ENCODE results near the gene FASTK.

FASTK gene

DNA sequence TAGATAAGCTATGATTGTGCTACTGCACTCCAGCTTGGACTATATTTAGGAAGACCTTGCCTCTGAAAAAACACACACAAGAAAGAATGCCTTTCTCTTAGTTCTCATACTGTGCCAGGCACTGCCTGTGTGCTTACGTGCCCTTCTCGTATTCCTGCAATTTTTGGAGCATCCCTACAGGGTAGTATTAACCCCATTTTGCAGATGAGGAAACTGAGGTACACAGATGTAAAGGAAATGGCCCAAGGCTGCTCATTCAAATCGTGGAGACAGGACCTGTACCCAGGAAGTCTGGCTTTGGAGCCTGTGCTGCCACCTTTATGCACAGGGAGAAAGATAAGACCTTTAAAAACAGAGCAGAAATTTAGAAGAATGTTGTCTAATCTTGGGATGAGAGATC is 22.4 kb upstream of the FASTK start:
- H3K4me2 ChIP-seq (ENCODE audit: low read depth, low read length, poor library complexity, severe bottlenecking) = no peak overlapping the region
- H4K20me1 ChIP-seq (ENCODE audit: insufficient read depth, low read length, poor library complexity, severe bottlenecking) = no peaks in the 10 kb centered on the region
- H3K9ac ChIP-seq (ENCODE audit: low read depth, low read length, poor library complexity, severe bottlenecking) = no peak overlapping the region
- H3K9me2 ChIP-seq (replicated peaks; ENCODE audit: low read depth, low read length) = no peaks in the 10 kb centered on the region
- TF ChIP-seq CTCF (conservative IDR thresholded peaks at IDR 0.05; ENCODE audit: low read length) = no peak
- no peak for TF ChIP-seq EZH2phosphoT487 (IDR thresholded peaks at IDR 0.05; ENCODE audit: borderline replicate concordance)
- no peaks in the 10 kb centered on the region for H3K4me1 ChIP-seq (ENCODE audit: insufficient read depth, low read length, poor library complexity, severe bottlenecking)
- no peaks in the 10 kb centered on the region for H3F3A ChIP-seq (ENCODE audit: low read depth)
- no peaks in the 10 kb centered on the region for H3K27me3 ChIP-seq (ENCODE audit: insufficient read depth, low read length, poor library complexity, severe bottlenecking)
- no peak overlapping the region for H3K4me3 ChIP-seq (ENCODE audit: low read length, poor library complexity, severe bottlenecking)
- no peaks in the 10 kb centered on the region for H3K9me3 ChIP-seq (ENCODE audit: insufficient read depth, low read depth, low read length)
- no peak overlapping the region for H2AFZ ChIP-seq (ENCODE audit: low read length)
- peaks cover 8% of the 10 kb centered on the region; the same call in 1 of the 2 replicates for H3K36me3 ChIP-seq (ENCODE audit: insufficient read depth, low read length)
- peaks cover 25% of the 10 kb centered on the region; the same call in 1 of the 2 replicates for H3K79me2 ChIP-seq (ENCODE audit: insufficient read depth, low read length)

- H3K36me3 ChIP-seq (ENCODE audit: insufficient read depth, low read length) = peaks cover 8% of the 10 kb centered on the region; the same call in 1 of the 2 replicates
- H2AFZ ChIP-seq (ENCODE audit: low read length) = no peak overlapping the region
- no peak overlapping the region for H3K4me2 ChIP-seq (ENCODE audit: low read depth, low read length, poor library complexity, severe bottlenecking)
- no peaks in the 10 kb centered on the region for H3K4me1 ChIP-seq (ENCODE audit: insufficient read depth, low read length, poor library complexity, severe bottlenecking)
- H3K9me2 ChIP-seq (replicated peaks; ENCODE audit: low read depth, low read length) = no peaks in the 10 kb centered on the region
- H3K9ac ChIP-seq (ENCODE audit: low read depth, low read length, poor library complexity, severe bottlenecking) = no peak overlapping the region
- no peak overlapping the region for H3K4me3 ChIP-seq (ENCODE audit: low read length, poor library complexity, severe bottlenecking)
- TF ChIP-seq EZH2phosphoT487 (IDR thresholded peaks at IDR 0.05; ENCODE audit: borderline replicate concordance) = no peak
- H3F3A ChIP-seq (ENCODE audit: low read depth) = no peaks in the 10 kb centered on the region
- H3K9me3 ChIP-seq (ENCODE audit: insufficient read depth, low read depth, low read length) = no peaks in the 10 kb centered on the region
- H3K27me3 ChIP-seq (ENCODE audit: insufficient read depth, low read length, poor library complexity, severe bottlenecking) = no peaks in the 10 kb centered on the region
- no peaks in the 10 kb centered on the region for H4K20me1 ChIP-seq (ENCODE audit: insufficient read depth, low read length, poor library complexity, severe bottlenecking)
- H3K79me2 ChIP-seq (ENCODE audit: insufficient read depth, low read length) = peaks cover 25% of the 10 kb centered on the region; the same call in 1 of the 2 replicates
Measured at GRCh38 chr7:151101621-151102396, 21.2 kb upstream of the FASTK start.

- Histone ChIP-seq H3K9ac (ENCODE audit: low read depth, low read length, poor library complexity, severe bottlenecking) (no peak overlapping the region), H3K9me2 (replicated peaks; ENCODE audit: low read depth, low read length) (no peaks in the 10 kb centered on the region), H4K20me1 (ENCODE audit: insufficient read depth, low read length, poor library complexity, severe bottlenecking) (peaks cover 2% of the 10 kb centered on the region), H3K36me3 (ENCODE audit: insufficient read depth, low read length) (peaks cover 8% of the 10 kb centered on the region; the same call in 1 of the 2 replicates), H3K4me3 (ENCODE audit: low read length, poor library complexity, severe bottlenecking) (no peak overlapping the region), H2AFZ (ENCODE audit: low read length) (no peak overlapping the region), H3K9me3 (ENCODE audit: insufficient read depth, low read depth, low read length) (no peaks in the 10 kb centered on the region), H3K79me2 (ENCODE audit: insufficient read depth, low read length) (peaks cover 28% of the 10 kb centered on the region; the same call in 1 of the 2 replicates), H3K27me3 (ENCODE audit: insufficient read depth, low read length, poor library complexity, severe bottlenecking) (no peaks in the 10 kb centered on the region), H3F3A (ENCODE audit: low read depth) (no peaks in the 10 kb centered on the region), H3K4me2 (ENCODE audit: low read depth, low read length, poor library complexity, severe bottlenecking) (no peak overlapping the region), H3K4me1 (ENCODE audit: insufficient read depth, low read length, poor library complexity, severe bottlenecking) (no peaks in the 10 kb centered on the region)
- TF ChIP-seq EZH2phosphoT487 (IDR thresholded peaks at IDR 0.05; ENCODE audit: borderline replicate concordance) (no peak), CTCF (conservative IDR thresholded peaks at IDR 0.05; ENCODE audit: low read length) (no peak)
Measured at GRCh38 chr7:151100921-151101320, 20.3 kb upstream of the FASTK start.

Data from Loucy (cell line).